Activated effector memory CD4-positive, alpha-beta T cell treated with Interleukin-2 at 50 U/mL for 16 hours (primary cell): ENCODE data around the gene CLCN4.

ENCODE experiments used
- DNase-seq: peaks from one replicate; pipeline ENCODE4 v3.0.0-alpha.2; 2020

CLCN4 gene

DNA sequence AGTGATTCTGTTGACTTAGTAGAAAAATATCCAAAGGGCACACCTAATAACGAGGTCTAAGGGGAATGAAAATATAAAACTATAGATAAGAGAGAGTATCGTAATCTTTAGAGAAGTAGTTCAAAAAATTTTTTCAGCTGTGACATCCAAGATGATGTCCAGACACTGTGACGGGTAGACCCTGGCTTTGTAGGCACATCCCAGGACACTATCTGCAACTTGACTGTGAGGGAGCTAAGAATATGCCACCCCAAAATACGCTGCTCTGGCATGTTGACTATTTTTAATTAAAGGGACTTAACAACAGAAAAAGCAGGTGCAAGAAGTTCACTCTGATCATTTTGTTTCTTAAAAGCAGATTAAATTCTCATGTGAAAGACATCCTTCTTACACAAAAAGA lies 89.5 kb downstream of the CLCN4 start:
- DNase-seq = no peak

DNA sequence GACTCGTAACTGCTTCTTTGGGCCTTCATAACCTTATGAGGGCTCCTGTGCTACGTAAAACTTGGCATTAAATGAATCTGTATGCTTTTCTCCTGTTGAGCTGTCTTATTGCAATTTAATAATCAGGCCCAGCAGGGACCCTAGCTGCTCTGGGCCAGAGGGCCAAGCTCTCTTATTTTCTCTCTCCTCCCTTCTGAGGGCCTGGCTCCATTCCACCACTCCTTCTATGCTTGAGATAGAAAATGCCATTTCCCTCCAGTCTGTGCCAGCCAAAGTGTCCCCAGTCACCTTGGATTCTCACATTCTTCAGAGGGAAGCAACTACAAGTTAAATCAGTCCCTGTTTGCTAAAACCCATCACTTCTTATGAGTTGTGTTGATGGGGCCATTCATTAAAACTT lies 90.1 kb downstream of the CLCN4 start:
- no peak for DNase-seq

DNA sequence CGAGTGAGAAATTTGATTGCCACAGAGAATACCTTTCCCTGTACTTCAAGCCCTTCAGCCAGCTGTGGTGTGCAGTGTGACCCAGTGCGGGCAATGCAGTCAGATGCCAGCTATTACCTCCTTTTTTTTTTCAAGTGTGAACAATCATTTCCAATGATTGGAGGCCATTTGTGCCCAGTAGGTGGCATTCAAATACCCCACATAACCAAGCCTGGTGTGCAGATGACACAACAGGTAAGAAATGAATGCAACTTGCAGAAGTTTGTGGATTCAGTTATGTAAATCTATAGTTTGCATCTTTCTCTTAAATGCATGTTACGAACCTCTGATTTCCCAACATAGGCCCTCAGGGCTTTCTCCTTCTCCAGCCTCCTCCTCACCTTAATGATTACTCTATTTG lies 98.0 kb downstream of the CLCN4 start:
- no peak for DNase-seq

DNA sequence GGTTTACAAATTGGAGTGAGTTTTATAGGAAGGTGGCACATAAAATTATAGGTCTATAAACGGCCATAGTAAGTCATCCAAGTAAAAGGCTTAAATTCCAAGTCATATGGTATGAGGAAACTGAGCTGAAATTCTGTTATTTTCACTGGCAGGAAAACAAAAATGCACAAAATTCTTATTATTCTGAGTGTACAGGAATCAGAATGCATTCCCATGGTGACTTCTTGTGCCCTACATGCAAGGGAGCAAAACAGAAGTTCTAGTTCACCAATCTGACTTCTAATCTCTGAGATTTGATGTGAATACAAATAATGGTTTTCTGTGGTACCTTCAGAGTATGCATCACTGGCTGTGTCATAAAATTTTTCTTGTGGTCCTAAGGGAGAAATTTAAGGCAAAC lies 102.9 kb downstream of the CLCN4 start:
- DNase-seq = no peak

DNA sequence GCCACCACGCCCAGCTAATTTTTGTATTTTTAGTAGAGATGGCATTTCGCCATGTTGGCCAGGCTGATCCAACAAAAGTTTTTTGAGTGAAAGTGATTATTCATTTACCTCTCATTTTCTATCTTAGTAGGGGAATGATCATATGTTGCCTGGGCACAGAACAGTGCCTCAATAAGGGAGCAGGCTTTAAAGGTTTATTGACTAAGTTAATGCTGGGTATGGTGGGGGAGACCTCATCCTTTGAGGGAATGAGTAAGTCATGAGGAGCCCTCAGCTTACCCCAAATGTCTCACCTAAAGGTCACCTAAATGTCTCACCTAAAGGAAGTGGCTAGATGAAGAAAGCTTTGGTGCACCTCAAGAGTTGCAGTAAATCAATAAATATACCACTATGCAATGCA lies 109.0 kb downstream of the CLCN4 start:
- no peak for DNase-seq

DNA sequence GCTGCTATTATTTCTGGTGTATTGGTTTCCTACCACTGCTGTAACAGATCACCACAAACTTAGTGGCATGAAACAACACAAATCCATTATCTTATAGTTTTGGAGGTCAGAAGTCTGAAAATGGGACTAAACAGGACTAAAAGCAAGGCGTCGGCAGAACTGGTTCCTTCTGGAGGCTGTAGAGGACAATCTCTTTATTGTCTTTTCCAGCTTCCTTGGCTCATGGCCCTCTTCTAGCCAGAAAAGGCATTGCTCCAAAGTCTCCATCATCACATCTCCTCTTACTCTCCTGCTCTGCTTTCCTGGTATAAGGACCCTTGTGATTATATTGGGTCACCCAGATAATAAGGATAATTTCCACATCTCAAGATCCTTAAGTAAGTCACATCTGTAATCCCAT lies 121.9 kb downstream of the CLCN4 start:
- no peak for DNase-seq

DNA sequence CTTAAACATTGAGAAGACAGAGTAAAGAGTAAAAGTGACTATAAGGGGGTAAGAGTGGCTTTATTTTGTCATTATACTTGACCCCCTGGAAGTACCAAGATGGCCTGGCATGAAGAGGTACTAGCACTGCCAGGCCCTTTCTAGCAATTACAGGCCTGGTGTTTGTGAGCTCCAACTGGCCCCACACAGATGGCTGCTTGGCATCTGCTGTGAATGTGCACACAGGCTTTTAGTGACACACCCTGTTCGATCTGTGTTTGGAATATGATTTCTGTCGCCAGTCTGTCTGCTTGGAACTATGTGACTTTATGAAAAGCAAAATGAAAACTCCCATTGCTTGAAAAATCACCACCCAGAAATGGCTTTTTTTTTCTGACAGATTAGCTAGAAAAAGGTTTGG lies 123.3 kb downstream of the CLCN4 start:
- DNase-seq = no peak

DNA sequence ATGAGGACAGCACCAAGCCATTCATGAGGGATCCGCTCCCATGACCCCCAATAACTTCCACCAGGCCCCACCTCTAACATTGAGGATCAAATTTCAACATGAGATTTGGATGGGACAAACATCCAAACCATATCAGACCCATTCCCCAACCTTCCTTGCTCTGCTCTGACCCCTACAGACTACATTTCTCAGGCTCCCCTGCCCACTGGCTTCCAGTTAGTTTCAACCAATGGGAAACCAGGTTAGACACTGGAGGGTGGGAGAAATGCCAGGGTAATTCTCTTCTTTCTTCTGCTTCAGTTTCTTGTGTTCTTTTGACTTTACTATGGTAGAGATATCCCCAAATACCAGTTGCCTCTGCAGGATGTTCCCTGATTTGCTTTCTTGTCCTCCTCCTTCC lies 125.7 kb downstream of the CLCN4 start:
- DNase-seq = no peak

DNA sequence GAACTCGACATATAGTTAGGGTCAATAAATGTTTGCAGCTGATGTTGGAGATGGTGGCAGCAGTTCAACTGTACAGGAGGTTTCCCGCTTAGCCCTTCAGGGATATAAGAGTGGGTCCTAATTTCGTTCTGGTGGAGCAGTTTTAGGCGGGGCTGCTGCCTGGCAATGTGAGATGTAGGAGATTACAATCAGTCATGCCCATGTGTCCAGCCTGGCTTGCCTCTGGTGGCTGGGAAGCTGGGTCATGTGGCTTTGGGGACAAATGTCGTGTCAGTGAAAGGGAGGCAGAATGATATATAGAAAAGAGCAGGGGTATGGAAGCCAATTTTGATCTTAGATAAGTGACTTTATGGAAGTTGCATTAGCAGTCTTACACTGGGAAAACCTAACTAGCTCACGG lies 129.4 kb downstream of the CLCN4 start:
- DNase-seq = no peak
